ENCODE results near the gene RER1. TPM values are rescaled to one million over a fixed set of nuclear protein-coding genes. Genes with fewer than 3 reads are reported as not detected.
A peak's percentile ranks its signal among the peaks of the same experiment; 100 is the strongest.

Gene RER1
- total and polyA plus RNA-seq, 8 donors = 89.6 to 167 (median 101) TPM

DNA sequence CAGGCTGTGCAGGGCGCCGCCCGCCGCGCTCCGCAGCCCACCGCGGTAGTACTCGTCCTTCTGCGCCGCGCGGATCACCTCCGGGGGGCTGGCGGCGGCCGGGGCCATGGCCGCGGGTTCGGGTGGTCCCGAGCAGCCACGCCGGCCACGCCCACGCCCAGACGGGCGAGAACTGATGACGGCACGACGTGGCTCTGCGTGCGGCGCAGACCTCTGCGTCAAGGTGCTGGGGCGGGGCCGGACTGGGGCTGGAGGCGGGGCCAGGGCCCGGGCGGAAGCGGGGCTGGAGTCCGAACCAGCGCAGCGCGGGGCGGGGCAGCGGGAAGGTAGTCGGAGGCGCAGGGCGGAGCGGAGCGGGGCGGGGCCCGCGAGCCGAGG, 20.7 kb downstream of the RER1 start, which contains the start of gene PEX10:
TSS of gene PEX10 (minus strand) at position 170 of the 378 bp plus-strand sequence. CDS start at position 108, 62 bp downstream.
- Histone ChIP-seq H3K9me3 (no peaks in the 10 kb centered on the region), H3K36me3 (peaks cover 0 to 15% of the 10 kb centered on the region in 2 donors), H3K4me3 (peak within 1 kb of the TSS; percentile 75 to 99), H3K27ac (peak within 1 kb of the TSS; percentile 82 to 88), H3K4me1 (peaks cover 16 to 27% of the 10 kb centered on the region in 2 donors), H3K27me3 (peaks cover 0 to 29% of the 10 kb centered on the region in 2 donors)
- intact Hi-C loops (cut with DNase I) = loop anchor here in 1 of 2 donors (5.0 to 10.0 kb wide), 4 partner anchors 132 to 1012 kb away; no protein-coding TSS in a partner anchor
- ATAC-seq = peak; percentile 96
- TF ChIP-seq, protein P1, sequence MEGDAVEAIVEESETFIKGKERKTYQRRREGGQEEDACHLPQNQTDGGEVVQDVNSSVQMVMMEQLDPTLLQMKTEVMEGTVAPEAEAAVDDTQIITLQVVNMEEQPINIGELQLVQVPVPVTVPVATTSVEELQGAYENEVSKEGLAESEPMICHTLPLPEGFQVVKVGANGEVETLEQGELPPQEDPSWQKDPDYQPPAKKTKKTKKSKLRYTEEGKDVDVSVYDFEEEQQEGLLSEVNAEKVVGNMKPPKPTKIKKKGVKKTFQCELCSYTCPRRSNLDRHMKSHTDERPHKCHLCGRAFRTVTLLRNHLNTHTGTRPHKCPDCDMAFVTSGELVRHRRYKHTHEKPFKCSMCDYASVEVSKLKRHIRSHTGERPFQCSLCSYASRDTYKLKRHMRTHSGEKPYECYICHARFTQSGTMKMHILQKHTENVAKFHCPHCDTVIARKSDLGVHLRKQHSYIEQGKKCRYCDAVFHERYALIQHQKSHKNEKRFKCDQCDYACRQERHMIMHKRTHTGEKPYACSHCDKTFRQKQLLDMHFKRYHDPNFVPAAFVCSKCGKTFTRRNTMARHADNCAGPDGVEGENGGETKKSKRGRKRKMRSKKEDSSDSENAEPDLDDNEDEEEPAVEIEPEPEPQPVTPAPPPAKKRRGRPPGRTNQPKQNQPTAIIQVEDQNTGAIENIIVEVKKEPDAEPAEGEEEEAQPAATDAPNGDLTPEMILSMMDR (IDR thresholded peaks at IDR 0.05) = no peak
- peak; percentile 96 to 100 (median 98) for DNase-seq

DNA sequence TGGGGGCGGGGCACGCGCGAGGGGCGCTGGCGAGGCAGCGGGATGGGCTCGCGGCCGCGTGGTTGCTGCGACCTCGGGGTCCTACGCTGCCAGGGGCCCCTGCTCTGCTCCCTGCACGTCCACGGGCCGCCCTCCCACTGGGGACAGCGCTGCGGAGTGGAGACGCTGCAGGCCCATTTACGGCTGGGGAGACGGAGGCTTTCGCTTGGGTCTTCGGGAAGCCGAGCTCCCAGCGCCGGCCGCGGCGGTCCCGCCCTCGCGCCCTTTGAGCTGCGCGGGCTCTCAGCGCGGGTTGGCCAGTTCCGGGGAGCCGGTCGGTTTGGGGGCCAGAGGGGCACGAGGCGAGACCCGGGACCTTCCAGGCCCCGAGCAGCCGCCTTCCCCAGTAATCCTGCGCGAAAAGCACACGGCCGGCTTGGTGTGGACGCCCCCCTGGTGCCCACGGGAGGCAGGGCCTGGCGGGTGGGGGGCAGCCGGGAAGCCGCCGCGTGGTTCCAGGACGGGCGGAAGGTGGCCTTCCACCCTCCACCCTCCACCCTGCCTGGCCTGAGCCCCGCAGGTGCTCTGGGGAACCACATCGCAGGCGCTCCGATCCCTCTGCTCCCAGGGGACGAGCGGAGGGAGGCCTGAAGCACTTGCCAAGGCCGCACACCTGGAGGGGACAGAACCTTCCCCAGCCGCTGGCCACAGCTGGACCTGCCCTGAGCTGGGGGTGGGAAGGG, 21.3 kb downstream of the RER1 start:
- Histone ChIP-seq H3K36me3 (peaks cover 0 to 11% of the 10 kb centered on the region in 2 donors), H3K4me3 (peak overlapping the region; percentile 75 to 99), H3K4me1 (peaks cover 16 to 27% of the 10 kb centered on the region in 2 donors), H3K27ac (peak overlapping the region; percentile 82 to 88), H3K27me3 (peaks cover 0 to 34% of the 10 kb centered on the region in 2 donors), H3K9me3 (no peaks in the 10 kb centered on the region)
- DNase-seq (peak in 1 of 4 donors; percentile 43), ATAC-seq (peak; percentile 47)
- TF ChIP-seq, protein P1 (IDR thresholded peaks at IDR 0.05) = no peak
- intact Hi-C loops (cut with DNase I) = loop anchor here in 1 of 2 donors (5.0 to 10.0 kb wide), 4 partner anchors 132 to 1012 kb away; no protein-coding TSS in a partner anchor

DNA sequence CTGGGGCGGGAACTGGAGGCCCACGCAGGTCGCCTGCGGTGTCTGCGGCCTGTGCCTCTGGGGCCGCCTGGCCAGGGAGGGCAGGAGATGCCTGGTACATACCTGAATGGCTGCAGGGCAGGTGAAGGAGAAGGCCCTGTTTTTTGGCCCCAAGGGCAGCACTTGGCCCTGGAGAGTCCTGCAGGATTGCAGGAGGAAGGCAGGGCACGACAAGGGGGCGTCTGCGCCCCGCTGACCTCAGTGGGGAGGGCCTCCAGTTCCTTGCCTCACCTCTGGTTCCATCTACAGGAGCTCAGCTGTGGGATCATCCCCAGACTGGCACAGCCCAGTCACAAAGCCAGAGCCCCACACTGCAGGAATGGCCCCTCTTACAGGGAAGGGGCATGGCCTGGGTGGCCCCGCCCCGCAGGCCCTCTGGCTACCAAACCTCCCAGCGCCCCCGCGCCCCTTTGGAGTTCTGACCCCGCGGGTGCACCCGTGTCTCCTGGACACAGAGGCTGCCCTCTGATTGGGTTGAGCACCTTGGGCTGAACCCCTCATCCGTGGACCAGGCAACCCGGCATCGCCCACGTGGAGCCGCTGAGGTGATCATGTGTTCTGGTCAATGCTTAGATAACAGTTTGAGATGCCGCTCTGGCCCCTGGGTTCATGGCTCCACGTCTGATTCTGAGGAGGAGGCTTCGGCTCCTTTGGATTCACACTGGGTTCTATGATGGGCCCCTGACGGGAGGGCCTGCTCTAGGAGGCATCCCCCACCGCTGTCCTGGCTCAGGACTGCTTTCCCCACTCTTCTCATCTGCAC, 22.1 kb downstream of the RER1 start:
- peaks cover 0 to 3% of the 10 kb centered on the region in 2 donors for H3K36me3 ChIP-seq
- peak in 1 of 4 donors; percentile 76 for DNase-seq
- H3K4me3 ChIP-seq = peak overlapping the region; percentile 75 to 99
- ATAC-seq = no peak
- intact Hi-C loops (cut with DNase I) = loop anchor here in 1 of 2 donors (5.0 to 10.0 kb wide), 4 partner anchors 131 to 1011 kb away; no protein-coding TSS in a partner anchor
- no peaks in the 10 kb centered on the region for H3K9me3 ChIP-seq
- peak overlapping the region in 1 of 2 donors; percentile 88 for H3K27ac ChIP-seq
- TF ChIP-seq, protein P1 (IDR thresholded peaks at IDR 0.05) = no peak
- peaks cover 16 to 27% of the 10 kb centered on the region in 2 donors for H3K4me1 ChIP-seq
- peaks cover 0 to 42% of the 10 kb centered on the region in 2 donors for H3K27me3 ChIP-seq

DNA sequence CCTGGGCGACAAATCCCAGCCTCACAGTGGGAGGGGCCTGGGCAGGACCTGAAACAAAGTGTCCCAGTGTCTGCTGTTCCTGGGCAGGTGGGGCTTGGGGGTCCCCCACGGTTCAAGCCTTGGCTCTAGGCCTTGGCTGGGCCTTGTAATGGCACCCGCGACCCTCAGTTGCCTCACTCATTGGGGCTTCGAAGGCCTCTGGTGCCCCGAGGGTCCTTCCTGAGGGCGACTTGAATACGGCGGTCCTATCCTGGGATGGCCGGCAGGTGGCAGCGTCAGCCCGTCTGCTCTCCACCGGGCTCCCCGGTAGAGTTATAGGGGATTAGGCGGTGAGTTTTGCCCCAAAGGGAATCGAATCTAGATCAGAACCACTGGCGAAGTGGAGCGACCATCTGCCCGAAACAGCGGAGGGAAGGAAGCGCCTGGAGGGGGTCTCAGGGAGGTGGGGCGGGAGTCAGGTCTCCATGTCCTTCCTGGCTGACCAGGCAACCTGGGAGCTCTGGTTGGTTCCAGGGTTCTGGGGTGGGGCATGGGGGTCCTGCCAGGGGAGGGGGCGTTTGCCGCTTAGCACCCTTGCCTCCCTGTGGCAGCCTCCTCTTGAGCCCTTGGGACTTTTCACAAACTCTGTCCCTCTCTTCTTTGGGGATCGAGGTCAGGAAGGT, 22.8 kb downstream of the RER1 start:
- Histone ChIP-seq H3K27me3 (peaks cover 0 to 49% of the 10 kb centered on the region in 2 donors), H3K27ac (no peak overlapping the region), H3K36me3 (no peaks in the 10 kb centered on the region), H3K9me3 (no peaks in the 10 kb centered on the region), H3K4me1 (peaks cover 16 to 27% of the 10 kb centered on the region in 2 donors), H3K4me3 (peak overlapping the region in 1 of 2 donors; percentile 75)
- ATAC-seq (peak; percentile 50), DNase-seq (peak; percentile 54 to 93 (median 74))
- TF ChIP-seq, protein P1 (IDR thresholded peaks at IDR 0.05) = peak; percentile 92
- intact Hi-C loops (cut with DNase I) = loop anchor here in 1 of 2 donors (5.0 to 10.0 kb wide), 4 partner anchors 130 to 1010 kb away; no protein-coding TSS in a partner anchor
